ENCODE data around the gene EXOC4. TPM values are rescaled to one million over a fixed set of nuclear protein-coding genes. Genes with fewer than 3 reads are reported as not detected.

Gene EXOC4
- total RNA-seq, 1 donor from 2014 or later = 41.3 TPM

DNA sequence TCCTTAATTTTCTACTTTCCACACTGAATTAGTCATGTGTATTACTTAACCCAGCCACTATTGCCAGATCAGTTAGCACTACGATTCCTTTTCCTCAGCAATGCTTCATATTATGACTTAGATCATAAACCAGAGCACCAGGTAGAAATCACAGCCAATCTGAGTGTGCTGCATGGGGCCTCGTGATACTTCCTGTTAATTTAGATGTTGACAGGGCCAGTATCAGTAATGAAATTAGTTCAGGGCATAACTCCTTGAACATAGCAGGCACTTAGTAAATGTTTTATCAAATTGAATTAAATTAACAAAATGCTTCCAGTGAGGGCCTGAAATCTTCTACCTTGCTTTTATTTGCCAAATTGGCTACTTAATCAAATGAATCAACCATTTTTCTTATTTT, 705.0 kb downstream of the EXOC4 start:
- no peak overlapping the region for H3K4me3 ChIP-seq (ENCODE audit: low read depth, low read length)
- no peak for DNase-seq (ENCODE audit: low read depth)

DNA sequence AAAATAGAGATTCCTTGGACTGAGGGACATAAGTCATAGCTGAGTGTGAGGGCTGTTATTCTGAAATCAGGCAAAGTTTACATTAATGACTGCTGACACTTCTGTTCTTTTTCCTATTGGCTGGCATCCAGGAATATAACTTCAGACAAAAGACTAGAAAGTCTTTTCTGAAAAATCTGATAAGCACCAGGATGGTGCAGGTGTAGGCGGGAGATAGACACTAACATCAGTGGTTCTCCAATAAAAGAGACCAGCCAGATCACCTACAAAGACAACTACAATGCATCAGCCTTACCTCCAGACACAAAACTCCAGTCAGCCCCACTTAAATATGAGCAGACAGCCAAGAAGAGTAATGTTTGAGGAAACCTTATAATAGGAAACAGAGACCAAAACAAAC, 705.9 kb downstream of the EXOC4 start:
- no peak overlapping the region for H3K4me3 ChIP-seq (ENCODE audit: low read depth, low read length)
- TF ChIP-seq, protein P1, sequence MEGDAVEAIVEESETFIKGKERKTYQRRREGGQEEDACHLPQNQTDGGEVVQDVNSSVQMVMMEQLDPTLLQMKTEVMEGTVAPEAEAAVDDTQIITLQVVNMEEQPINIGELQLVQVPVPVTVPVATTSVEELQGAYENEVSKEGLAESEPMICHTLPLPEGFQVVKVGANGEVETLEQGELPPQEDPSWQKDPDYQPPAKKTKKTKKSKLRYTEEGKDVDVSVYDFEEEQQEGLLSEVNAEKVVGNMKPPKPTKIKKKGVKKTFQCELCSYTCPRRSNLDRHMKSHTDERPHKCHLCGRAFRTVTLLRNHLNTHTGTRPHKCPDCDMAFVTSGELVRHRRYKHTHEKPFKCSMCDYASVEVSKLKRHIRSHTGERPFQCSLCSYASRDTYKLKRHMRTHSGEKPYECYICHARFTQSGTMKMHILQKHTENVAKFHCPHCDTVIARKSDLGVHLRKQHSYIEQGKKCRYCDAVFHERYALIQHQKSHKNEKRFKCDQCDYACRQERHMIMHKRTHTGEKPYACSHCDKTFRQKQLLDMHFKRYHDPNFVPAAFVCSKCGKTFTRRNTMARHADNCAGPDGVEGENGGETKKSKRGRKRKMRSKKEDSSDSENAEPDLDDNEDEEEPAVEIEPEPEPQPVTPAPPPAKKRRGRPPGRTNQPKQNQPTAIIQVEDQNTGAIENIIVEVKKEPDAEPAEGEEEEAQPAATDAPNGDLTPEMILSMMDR (conservative IDR thresholded peaks at IDR 0.05; ENCODE audit: low read depth, low read length) = no peak
- DNase-seq (ENCODE audit: low read depth) = no peak

More for the DNA sequence above, 705.0 kb downstream of the EXOC4 start:
- TF ChIP-seq, protein P1 (conservative IDR thresholded peaks at IDR 0.05; ENCODE audit: low read depth, low read length) = no peak

DNA sequence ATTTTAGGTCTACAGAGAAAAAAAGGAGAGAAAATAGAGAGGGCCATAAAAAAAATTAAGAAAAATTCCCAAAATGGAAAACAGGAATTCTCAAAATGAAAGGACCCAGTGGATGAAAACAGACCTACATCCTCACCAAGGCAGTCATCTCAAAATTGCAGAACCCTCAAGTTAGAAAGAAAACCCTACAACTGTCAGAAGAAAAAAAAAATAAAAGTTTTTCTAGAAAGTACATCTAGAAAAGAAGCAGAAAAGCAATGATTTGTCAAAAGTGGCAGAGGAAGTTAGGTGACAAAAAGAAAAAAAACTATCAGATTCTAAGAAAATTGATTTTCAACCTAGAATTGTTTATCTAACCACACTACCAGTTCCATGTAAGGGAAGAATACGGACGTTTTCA, 706.6 kb downstream of the EXOC4 start:
- no peak for DNase-seq (ENCODE audit: low read depth)
- H3K4me3 ChIP-seq (ENCODE audit: low read depth, low read length) = no peak overlapping the region
- TF ChIP-seq, protein P1 (conservative IDR thresholded peaks at IDR 0.05; ENCODE audit: low read depth, low read length) = no peak

DNA sequence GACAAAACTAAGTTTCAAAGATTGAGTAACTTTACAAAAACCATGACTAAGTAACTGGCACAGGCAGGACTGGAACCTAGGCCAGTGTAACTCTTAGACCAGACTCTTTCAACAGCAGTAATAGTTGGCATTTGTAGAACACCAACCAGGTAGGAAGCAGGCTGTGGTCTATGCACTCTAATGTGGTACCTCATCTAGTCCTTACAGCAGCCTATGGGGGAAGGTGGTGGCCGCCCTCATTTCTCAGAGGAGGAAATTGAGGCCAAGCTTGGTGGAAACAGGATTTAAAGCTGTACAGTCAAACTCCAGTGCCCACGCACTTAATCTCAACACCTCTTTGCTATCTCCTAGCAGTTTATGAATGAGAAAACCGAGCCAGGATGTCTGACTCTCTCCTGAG, 708.8 kb downstream of the EXOC4 start:
- TF ChIP-seq, protein P1 (conservative IDR thresholded peaks at IDR 0.05; ENCODE audit: low read depth, low read length) = no peak
- no peak for DNase-seq (ENCODE audit: low read depth)
- H3K4me3 ChIP-seq (ENCODE audit: low read depth, low read length) = no peak overlapping the region

DNA sequence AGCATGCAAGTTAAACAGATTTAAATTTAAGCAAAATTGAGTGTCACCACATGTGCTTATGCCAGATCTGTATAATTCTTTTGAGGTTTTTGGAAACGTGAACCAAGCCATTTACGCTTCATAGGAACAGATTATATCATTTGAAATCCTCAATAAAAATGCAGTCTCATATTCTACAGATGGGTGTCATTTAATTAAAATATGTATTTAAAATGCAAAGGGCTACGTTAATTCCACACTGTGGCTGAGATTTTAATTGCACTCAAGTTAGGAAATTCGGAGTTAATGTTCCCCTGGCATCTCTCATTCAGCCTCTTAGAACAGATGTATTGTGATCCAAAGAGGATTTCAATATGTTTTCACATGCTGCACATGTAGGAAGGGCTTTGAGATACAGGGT, 709.8 kb downstream of the EXOC4 start:
- TF ChIP-seq, protein P1 (conservative IDR thresholded peaks at IDR 0.05; ENCODE audit: low read depth, low read length) = no peak
- no peak for DNase-seq (ENCODE audit: low read depth)
- no peak overlapping the region for H3K4me3 ChIP-seq (ENCODE audit: low read depth, low read length)

DNA sequence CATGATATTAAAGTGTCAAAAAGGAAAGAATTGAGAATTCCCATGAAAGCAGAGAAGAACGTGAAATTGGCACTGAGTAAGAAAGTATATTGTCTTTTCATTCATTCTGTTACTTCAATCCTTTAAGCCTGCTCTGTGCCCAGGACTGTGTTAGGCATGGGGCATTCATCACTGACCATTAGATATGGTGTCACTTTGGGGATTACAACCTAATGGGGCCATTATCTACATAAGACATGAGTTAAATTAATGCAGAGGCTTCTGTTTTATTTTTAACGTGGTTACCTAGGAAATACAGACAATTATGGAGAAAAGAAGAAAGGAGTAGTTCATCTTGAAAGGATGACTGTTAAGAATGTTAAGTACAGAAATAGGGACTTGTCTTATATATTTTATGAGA, 710.8 kb downstream of the EXOC4 start:
- H3K4me3 ChIP-seq (ENCODE audit: low read depth, low read length) = no peak overlapping the region
- no peak for DNase-seq (ENCODE audit: low read depth)
- TF ChIP-seq, protein P1 (conservative IDR thresholded peaks at IDR 0.05; ENCODE audit: low read depth, low read length) = no peak

DNA sequence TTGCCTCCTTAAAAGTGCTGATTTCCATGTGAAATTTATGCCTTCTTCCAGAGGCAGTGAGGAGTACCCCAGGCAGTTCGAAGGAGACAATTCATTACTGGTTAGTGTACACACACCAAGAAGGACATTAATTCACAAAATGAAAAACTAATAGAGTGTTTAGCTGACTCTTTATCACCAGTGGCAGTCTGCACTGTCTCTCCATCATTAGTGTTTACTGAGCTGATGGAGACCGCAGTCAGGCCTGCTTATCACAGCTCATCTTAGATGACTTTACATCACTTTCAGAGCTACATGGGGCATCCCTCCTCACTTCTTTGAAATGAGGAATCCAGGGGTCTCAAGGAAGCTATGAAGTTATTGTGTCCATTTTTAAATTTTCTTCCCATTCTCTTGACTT, 718.7 kb downstream of the EXOC4 start:
- no peak for DNase-seq (ENCODE audit: low read depth)
- TF ChIP-seq, protein P1 (conservative IDR thresholded peaks at IDR 0.05; ENCODE audit: low read depth, low read length) = no peak
- no peak overlapping the region for H3K4me3 ChIP-seq (ENCODE audit: low read depth, low read length)
